GM12874 (cell line): ENCODE measurements around the gene ZNF366.

Source experiments
- CTCF ChIP-seq: IDR thresholded peaks from 2 replicates; pipeline ENCODE4 v1.5.1; 2011; ENCODE audit warnings: low read depth, mild to moderate bottlenecking, control low read depth, low read length, moderate library complexity; ENCODE audit not compliant: insufficient read depth

ZNF366 gene

GRCh38 chr5:72438141-72438540, 69.1 kb downstream of the ZNF366 start:
- no peak for TF ChIP-seq CTCF

- no peak for TF ChIP-seq CTCF
These were observed 70.3 kb downstream of the ZNF366 start for GRCh38 chr5:72436796-72437471.

- no peak for TF ChIP-seq CTCF
These were observed 72.3 kb downstream of the ZNF366 start for GRCh38 chr5:72434781-72435437.

GRCh38 chr5:72434056-72434780, 73.0 kb downstream of the ZNF366 start:
- no peak for TF ChIP-seq CTCF

GRCh38 chr5:72433522-72433921, 73.7 kb downstream of the ZNF366 start:
- no peak for TF ChIP-seq CTCF

- TF ChIP-seq CTCF: no peak
These were observed 78.5 kb downstream of the ZNF366 start for GRCh38 chr5:72428669-72429068.
